Right hindlimb (tissue), 1 donor: ENCODE results near the gene ALKBH1.
"Not testable (repeated sequence)": the region's sequence is repeated elsewhere in the genome, so short reads cannot be mapped to it uniquely, and the experiment has no call there.

ENCODE experiments used
- DNase-seq: peaks from one replicate; pipeline ENCODE4 v3.0.0-alpha.2; 2018

Gene ALKBH1

GRCh38 chr14:77667331-77667730, 40.5 kb downstream of the ALKBH1 start:
- DNase-seq, result no peak

DNA sequence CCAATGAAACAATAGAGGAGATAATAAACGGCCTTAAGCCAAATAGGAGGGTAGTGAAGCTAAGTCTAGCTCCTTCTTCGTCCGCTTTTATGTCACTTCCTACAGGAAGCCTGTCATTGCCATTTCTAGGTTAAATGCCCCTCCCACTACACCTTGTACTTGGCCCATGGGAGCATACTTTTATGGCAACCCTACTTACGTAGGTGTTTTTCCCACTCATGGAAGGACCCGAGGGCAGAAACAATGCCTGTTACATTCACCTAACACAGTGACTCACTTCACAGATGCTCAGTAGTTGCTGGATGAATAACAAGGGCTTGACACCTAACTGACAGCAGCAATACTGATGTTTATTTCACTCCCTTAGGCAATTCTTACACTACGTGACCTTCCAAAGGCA, 44.5 kb downstream of the ALKBH1 start:
- no peak for DNase-seq

DNA sequence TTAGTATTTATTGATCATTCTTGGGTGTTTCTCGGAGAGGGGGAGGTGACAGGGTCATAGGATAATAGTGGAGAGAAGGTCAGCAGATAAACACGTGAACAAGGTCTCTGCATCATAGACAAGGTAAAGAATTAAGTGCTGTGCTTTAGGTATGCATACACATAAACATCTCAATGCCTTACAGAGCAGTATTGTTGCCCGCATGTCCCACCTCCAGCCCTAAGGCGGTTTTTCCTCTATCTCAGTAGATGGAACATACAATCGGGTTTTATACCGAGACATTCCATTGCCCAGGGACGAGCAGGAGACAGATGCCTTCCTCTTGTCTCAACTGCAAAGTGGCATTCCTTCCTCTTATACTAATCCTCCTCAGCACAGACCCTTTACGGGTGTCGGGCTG, 46.3 kb downstream of the ALKBH1 start:
- DNase-seq, result not testable (repeated sequence)

DNA sequence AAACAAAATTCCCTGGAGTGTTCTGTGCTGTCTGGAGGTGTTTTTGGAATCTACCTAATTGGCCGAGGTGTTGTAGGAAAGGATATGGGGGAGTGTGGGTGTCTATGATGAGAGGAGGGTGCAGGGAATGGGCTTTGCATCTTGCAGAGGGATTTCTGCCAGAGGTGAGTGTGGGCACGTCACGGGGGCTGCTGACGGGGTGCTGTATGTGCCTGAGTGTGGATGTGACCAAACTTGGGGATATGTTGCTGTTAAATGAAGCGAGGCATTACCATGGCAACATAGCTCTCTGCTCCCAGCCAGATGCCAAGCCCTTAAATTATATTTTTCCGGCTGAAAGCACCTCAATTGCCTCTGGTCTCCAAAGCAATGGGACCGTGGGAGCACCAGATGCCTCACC, 47.1 kb downstream of the ALKBH1 start:
- DNase-seq, result no peak

DNA sequence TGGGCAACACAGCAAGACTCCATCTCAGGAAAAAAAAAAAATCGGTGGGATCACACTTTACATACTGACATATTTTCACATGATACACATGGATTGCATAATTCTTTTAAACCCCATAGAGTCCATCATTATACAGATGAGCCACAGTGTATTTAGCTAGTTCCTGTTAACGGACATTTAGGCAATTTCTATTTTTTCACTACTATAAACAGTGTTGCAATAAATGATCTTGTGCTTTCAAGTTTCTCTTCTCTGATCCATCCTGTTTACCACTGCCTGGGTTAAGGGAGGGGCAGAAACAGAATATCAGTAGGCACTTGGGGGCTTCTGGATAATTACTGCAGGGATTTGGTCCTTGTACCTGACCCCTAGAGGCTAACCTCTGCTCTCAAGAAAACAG, 48.0 kb downstream of the ALKBH1 start:
- no peak for DNase-seq

DNA sequence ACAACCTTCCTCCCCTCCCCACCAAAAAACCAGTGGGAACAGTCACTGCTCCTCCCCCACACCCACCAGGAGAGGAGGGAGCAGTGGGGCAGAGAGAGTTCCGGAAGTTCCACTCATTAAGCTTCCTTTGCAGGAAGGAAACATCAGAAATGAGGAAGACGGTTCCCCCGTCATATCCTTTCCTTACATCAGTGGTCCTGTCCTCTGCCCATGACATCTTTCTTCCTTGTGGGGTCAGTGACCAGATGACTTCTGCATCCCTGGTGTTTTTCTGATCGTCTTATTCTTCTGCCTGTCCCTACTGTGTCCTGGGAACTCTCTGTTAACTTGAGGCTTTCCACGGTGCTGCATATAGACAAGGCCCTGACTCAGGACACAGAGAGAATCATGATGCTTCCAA, 50.5 kb downstream of the ALKBH1 start:
- no peak for DNase-seq

- no peak for DNase-seq
Measured at GRCh38 chr14:77654001-77654441, 53.8 kb downstream of the ALKBH1 start.

- DNase-seq, result no peak
Measured at GRCh38 chr14:77649326-77649725, 58.5 kb downstream of the ALKBH1 start.

- DNase-seq, result no peak
Measured at GRCh38 chr14:77648520-77649200, 59.2 kb downstream of the ALKBH1 start.

DNA sequence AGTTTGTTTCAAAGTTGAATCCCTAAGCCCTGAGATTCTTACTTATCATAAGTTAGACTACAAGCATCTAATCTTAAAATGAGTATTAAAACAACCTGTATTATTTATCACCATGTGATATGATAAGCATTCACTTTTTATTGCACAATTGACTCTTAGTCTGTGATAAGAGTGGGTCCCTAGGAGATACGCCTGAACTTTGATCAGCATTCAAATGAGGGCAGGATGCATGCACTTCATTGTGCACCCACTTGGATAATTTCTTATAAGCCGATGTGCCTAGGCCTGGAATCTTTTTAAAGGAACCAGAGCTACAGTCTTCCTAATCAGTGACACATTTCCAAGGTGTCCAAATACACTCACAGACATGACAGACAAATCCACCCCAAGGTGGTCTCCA, 60.0 kb downstream of the ALKBH1 start:
- DNase-seq, result no peak

GRCh38 chr14:77646907-77647306, 60.9 kb downstream of the ALKBH1 start:
- no peak for DNase-seq

DNA sequence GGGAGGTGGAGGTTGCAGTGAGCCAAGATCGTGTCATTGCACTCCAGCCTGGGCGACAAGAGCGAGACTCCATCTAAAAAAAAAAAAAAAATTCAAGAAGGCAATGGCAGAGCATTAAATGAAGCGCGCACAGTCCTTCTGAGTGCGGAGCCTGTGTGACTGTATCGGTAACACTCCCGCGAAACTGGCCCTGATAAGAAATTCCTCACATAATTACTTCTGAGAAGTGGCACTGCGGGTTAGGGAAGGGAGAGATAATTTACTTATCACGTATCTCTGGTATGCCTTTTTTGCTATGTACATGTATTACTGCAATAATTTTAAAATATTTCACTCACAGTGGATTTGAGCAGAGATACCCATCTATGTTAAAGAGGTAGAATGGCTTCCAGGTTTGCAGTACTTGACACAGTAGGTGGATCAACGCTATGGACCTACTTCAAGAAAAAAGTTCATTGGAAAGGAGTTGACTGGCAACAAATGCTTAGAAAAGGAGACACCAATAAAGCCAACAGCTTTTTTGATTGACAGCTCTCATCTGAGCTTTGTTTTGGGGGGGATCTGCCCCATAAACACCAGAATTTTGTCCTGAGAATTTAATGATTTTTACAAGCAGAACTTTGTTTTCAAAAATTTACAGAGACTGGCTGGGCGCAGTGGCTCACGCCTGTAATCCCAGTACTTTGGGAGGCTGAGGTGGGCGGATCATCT, 62.1 kb downstream of the ALKBH1 start:
- no peak for DNase-seq

DNA sequence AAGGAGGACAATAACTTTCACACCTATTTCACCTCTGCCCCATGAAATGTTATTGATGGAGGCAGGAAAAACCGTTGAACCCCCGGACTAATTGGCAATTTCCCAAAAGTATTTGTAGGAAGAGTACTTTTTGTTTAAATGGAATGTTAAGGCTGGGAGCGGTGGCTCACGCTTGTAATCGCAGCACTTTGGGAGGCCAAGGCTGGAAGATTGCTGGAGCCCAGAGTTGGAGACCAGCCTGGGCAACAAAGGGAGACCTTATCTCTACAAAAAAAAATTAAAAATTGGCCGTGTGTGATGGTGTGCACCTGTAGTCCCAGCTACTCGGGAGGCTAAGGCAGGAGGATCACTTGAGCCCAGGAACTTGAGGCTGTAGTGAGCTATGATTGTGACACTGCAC, 65.4 kb downstream of the ALKBH1 start:
- DNase-seq, result no peak

DNA sequence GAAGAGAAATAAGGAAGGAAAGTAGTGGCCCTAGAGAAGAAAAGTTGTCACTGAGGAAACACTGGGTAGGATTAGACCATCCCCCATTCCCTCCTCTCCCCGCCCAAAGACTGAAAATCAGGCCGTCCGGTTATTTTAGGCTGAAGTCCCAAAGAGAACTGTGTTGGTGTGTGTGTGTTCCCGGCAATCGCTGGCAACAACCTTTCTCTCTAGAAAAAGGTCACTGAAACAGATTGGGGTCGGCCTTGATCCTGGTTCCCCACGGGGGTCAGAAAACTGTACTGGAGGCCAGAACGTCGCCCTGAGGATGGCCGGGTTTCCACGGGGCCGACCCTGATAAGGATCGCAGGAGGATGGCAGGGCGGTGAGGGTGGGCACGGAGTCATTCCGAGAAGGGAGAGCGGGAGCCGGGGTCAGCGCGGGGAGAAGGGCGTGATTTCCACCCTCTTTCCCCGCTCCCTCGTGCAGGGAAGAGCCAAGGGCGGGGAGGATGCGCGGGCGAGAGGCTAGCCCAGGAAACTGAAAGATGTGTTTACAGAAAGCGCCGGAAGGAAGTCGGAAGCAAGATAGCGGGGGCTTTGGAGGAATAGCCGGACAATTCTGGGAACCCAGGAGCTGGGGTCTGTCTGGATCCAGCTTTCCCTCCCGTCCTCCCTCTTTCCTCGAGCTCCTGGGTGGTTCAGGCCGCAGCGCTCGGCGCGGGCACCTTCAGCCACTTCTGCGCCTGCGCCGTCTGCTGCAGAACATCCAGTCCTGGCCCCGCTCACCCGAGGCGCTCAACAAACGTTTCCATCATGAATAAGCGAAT, 66.1 kb downstream of the ALKBH1 start:
- peak; percentile 78 for DNase-seq

DNA sequence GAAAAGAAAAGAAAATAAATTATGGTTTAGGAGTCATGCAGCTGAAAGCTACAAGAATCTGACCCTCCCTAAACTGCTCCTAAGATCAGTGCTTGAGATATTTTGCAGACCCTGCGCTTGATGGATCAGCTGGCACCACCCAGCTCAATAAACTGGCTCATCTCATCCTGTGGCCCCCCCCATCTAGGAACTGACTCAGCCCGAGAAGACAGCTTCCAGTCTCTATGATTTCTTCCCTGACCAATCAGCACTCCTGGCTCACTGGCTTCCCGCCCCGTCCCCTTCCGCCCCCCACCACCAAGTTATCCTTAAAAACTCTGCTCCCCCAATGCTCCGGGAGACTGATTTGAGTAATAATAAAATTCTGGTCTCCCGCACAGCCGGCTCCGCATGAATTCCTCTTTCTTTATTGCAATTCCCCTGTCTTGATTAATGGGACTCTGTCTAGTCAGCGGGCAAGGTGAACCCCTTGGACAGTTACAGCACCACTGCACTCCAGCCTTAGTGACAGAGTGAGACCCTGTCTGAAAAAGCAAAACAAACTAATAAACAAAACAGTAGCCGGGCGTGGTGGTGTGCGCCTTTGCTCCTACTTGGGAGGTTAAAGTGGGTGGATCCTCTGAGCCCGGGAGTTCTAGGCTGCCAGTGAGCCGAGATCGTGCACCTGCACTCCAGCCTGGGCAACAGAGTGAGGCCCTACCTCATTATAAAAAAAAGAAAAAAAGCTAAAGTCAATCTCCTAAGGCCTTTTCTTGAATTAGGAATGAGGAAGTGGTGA, 66.9 kb downstream of the ALKBH1 start:
- no peak for DNase-seq

DNA sequence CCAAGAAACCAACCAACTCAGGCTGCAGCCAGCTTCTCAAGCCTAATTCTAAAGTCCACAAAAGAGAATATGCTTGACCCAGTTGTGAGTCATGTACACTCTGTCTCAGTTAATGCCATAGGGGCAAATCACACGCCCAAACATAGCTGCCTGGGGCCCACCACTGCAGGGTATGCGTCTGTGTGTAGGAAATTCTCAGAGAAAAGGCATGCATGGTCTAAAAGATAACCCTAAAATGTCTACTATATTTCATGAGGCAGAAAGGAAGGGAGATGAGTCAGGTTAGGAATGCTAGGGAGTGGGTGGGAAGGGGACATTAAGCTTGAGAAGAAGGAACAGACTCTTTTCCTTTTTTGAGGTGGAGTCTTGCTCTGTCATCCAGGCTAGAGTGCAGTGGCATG, 69.1 kb downstream of the ALKBH1 start:
- no peak for DNase-seq

DNA sequence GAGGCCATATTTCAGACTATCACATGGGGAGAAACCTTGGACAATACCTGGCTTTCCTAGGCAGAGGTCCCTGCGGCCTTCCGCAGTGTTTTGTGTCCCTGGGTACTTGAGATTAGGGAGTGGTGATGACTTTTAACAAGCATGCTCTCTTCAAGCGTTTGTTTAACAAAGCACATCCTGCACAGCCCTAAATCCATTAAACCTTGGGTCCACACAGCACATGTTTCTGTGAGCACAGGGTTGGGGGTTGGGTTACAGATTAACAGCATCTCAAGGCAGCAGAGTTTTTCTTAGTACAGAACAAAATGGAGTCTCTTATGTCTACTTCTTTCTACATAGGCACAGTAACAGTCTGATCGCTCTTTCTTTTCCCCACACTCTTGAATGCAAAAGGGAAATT, 72.0 kb downstream of the ALKBH1 start:
- not testable (repeated sequence) for DNase-seq

- not testable (repeated sequence) for DNase-seq
Measured at GRCh38 chr14:77635466-77635865, 72.4 kb downstream of the ALKBH1 start.

- DNase-seq, result no peak
Measured at GRCh38 chr14:77630111-77630510, 77.7 kb downstream of the ALKBH1 start.

DNA sequence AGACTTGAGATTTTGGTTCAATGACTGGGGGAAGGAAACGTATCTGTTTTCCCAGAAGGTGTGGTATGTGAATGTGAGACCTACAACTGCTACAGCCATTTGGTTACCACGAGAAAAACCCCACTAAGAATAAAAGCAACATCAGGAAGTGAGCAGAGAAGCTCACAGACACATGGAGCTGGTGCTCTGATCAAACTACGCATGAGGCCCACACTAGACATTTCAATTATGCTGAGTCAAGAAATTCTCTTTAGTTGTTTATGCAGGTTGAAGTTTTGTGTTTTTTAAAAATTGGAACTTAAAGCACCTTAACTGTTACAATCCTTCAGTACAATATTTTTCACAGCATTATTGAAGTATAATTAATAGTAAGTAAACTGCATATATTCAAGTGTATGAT, 82.5 kb downstream of the ALKBH1 start:
- no peak for DNase-seq

DNA sequence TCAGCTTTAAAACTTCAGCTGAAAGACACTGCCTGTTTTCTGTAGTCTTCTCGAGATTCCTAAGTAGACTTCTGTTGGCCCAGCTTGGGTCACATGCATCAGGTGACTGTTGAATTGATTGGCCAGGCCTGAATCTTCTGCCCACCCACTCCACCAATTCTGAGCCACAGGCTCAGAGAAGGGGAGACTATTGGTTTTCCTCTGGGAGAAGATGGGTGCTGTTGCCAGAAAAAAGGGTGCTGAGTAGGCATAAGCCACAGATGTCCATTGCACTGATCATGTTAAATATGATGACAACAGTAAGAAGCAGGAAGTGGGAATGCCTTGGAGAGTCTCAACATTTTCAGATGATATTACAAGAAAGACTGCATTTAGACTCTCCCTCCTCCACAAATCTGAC, 84.6 kb downstream of the ALKBH1 start:
- DNase-seq, result no peak
